HG02642 (cell line): ENCODE measurements around the gene GPX4.

Experiments used
- ATAC-seq: cut with Tn5 transposase; IDR thresholded peaks from one replicate; pipeline ENCODE4 v1.9.1; 2021; ENCODE audit warnings: mild to moderate bottlenecking; ENCODE audit not compliant: unreplicated experiment, poor library complexity

The GPX4 gene

GRCh38 chr19:1082928-1083816 lies 20.6 kb upstream of the GPX4 start:
- ATAC-seq, result no peak

- ATAC-seq, result no peak
These were observed 19.5 kb upstream of the GPX4 start for GRCh38 chr19:1084024-1084868.

GRCh38 chr19:1085053-1085658 lies 18.6 kb upstream of the GPX4 start:
- ATAC-seq, result no peak

GRCh38 chr19:1085676-1086442 lies 17.9 kb upstream of the GPX4 start:
- ATAC-seq, result no peak

GRCh38 chr19:1086613-1087012 lies 17.2 kb upstream of the GPX4 start:
- no peak for ATAC-seq

GRCh38 chr19:1087813-1088415 lies 15.9 kb upstream of the GPX4 start:
- no peak for ATAC-seq

- no peak for ATAC-seq
These were observed 15.3 kb upstream of the GPX4 start for GRCh38 chr19:1088416-1089010.

- no peak for ATAC-seq
These were observed 14.5 kb upstream of the GPX4 start for GRCh38 chr19:1089126-1089771.

- no peak for ATAC-seq
These were observed 13.9 kb upstream of the GPX4 start for GRCh38 chr19:1089891-1090290.

- ATAC-seq, result no peak
These were observed 12.9 kb upstream of the GPX4 start for GRCh38 chr19:1090731-1091543.

GRCh38 chr19:1091544-1092175 lies 12.1 kb upstream of the GPX4 start:
- ATAC-seq, result no peak

- ATAC-seq, result no peak
These were observed 10.5 kb upstream of the GPX4 start for GRCh38 chr19:1093330-1093729.

GRCh38 chr19:1093811-1094553 lies 9.8 kb upstream of the GPX4 start:
- no peak for ATAC-seq

- ATAC-seq, result no peak
These were observed 9.2 kb upstream of the GPX4 start for GRCh38 chr19:1094655-1094977.

- ATAC-seq, result peak; percentile 86
These were observed 8.7 kb upstream of the GPX4 start, which contains the start of gene POLR2E for GRCh38 chr19:1094978-1095701. POLR2E (minus strand) TSS chr19:1095375; CDS start chr19:1095315, 60 bp downstream.

GRCh38 chr19:1097810-1098176 lies 6.0 kb upstream of the GPX4 start:
- ATAC-seq, result no peak
